GM23248 (cell line): Measurements from ENCODE around the gene VLDLR.

Experiments
- EZH2 ChIP-seq: fragments of 200-600 bp; sonication (generic); IDR thresholded peaks from 2 replicates; pipeline ENCODE4 v1.6.1; 2018; ENCODE audit warnings: antibody characterized with exemption, mild to moderate bottlenecking; ENCODE audit not compliant: insufficient read depth, poor library complexity, severe bottlenecking
- EZH2phosphoT487 ChIP-seq: fragments of 200-600 bp; sonication (generic); IDR thresholded peaks from 2 replicates; pipeline ENCODE4 v1.6.1; 2018; ENCODE audit warnings: antibody characterized with exemption, moderate library complexity, mild to moderate bottlenecking, low read depth; ENCODE audit not compliant: insufficient read depth

- TF ChIP-seq EZH2phosphoT487 (no peak), EZH2 (no peak)
These were observed 54.9 kb downstream of the VLDLR start for GRCh38 chr9:2676466-2676865.
